Femur (tissue), 1 donor: ENCODE results near the gene GJA5.
"Not testable (repeated sequence)": the region's sequence is repeated elsewhere in the genome, so short reads cannot be mapped to it uniquely, and the experiment has no call there.

Experiments
- DNase-seq: peaks from one replicate; pipeline ENCODE4 v3.0.0-alpha.2; 2017

Gene GJA5

GRCh38 chr1:147762233-147763024, 2.0 kb upstream of the GJA5 start:
- DNase-seq = no peak

- no peak for DNase-seq
Measured at GRCh38 chr1:147758379-147759100, 1.9 kb downstream of the GJA5 start.

GRCh38 chr1:147757015-147757990, 3.1 kb downstream of the GJA5 start:
- DNase-seq = no peak

GRCh38 chr1:147756341-147756740, 4.1 kb downstream of the GJA5 start:
- no peak for DNase-seq

- DNase-seq = no peak
Measured at GRCh38 chr1:147754661-147755060, 5.7 kb downstream of the GJA5 start.

- DNase-seq = no peak
Measured at GRCh38 chr1:147753081-147753480, 7.3 kb downstream of the GJA5 start.

- DNase-seq = no peak
Measured at GRCh38 chr1:147752511-147752910, 7.9 kb downstream of the GJA5 start.

- no peak for DNase-seq
Measured at GRCh38 chr1:147751346-147751745, 9.1 kb downstream of the GJA5 start.

GRCh38 chr1:147750618-147751217, 9.7 kb downstream of the GJA5 start:
- no peak for DNase-seq

GRCh38 chr1:147749792-147750191, 10.6 kb downstream of the GJA5 start:
- no peak for DNase-seq

- DNase-seq = no peak
Measured at GRCh38 chr1:147748676-147749350, 11.6 kb downstream of the GJA5 start.

- DNase-seq = no peak
Measured at GRCh38 chr1:147747966-147748365, 12.4 kb downstream of the GJA5 start.

GRCh38 chr1:147745271-147745670, 15.1 kb downstream of the GJA5 start:
- no peak for DNase-seq

GRCh38 chr1:147741065-147741464, 19.3 kb downstream of the GJA5 start:
- no peak for DNase-seq

GRCh38 chr1:147740391-147740790, 20.0 kb downstream of the GJA5 start:
- no peak for DNase-seq

GRCh38 chr1:147738739-147739476, 21.5 kb downstream of the GJA5 start:
- no peak for DNase-seq

GRCh38 chr1:147738129-147738528, 22.3 kb downstream of the GJA5 start:
- DNase-seq = no peak

- no peak for DNase-seq
Measured at GRCh38 chr1:147736883-147737282, 23.5 kb downstream of the GJA5 start.

GRCh38 chr1:147735423-147735822, 25.0 kb downstream of the GJA5 start:
- DNase-seq = no peak

GRCh38 chr1:147734291-147734841, 26.0 kb downstream of the GJA5 start:
- not testable (repeated sequence) for DNase-seq

- no peak for DNase-seq
Measured at GRCh38 chr1:147729315-147729714, 31.1 kb downstream of the GJA5 start.
